Endothelial cell of umbilical vein (primary cell): ENCODE measurements around the gene POU1F1.

Experiments used
- EZH2 ChIP-seq: IDR thresholded peaks from 2 replicates; pipeline ENCODE4 v1.6.1; 2012; ENCODE audit warnings: borderline replicate concordance, low read depth, mild to moderate bottlenecking, moderate library complexity, low read length, inconsistent platforms; ENCODE audit not compliant: severe bottlenecking
- JUN ChIP-seq: IDR thresholded peaks from 2 replicates; pipeline ENCODE4 v1.6.1; 2011; ENCODE audit warnings: borderline replicate concordance, low read depth; ENCODE audit not compliant: insufficient read length, insufficient read depth
- MYC ChIP-seq: IDR thresholded peaks from one replicate; pipeline ENCODE4 v1.6.1; 2011; ENCODE audit warnings: mild to moderate bottlenecking, low read depth, low read length
- POLR2A ChIP-seq: IDR thresholded peaks from 2 replicates; pipeline ENCODE4 v1.6.1; 2012; ENCODE audit warnings: low read depth, mild to moderate bottlenecking, control low read depth, low read length
- TF ChIP-seq, protein P1 (sequence below), 2 donors: IDR thresholded peaks; 1 replicate in 1 of 2; 2 replicates in 1 of 2; pipeline ENCODE4 v1.5.1; 2011; ENCODE audit warnings: low read length in 2 of 2, mild to moderate bottlenecking in 2 of 2, moderate library complexity in 2 of 2, control low read depth in 1 of 2, inconsistent platforms in 1 of 2, low read depth in 1 of 2; ENCODE audit not compliant: insufficient read depth in 1 of 2; ENCODE audit errors: extremely low read depth in 1 of 2

DNA sequence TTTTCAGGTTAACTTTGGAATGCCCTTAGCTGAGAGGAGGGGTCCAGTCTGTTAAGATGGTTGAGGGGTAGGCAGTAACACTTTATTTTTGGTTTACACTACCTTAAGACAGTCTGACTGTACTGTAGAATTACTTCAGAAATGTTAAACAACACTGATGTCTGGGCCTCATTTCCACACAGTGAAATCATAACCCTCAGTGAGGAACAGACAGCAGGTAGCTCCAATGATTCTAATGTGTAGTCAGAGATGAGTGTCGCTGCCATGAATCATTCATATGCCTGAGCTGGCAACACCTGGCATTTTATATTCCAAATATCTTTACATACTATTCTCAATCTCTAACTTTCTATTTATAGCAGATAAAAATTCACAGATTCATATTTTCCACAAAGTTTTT lies 37.3 kb upstream of the POU1F1 start:
- TF ChIP-seq, protein P1, sequence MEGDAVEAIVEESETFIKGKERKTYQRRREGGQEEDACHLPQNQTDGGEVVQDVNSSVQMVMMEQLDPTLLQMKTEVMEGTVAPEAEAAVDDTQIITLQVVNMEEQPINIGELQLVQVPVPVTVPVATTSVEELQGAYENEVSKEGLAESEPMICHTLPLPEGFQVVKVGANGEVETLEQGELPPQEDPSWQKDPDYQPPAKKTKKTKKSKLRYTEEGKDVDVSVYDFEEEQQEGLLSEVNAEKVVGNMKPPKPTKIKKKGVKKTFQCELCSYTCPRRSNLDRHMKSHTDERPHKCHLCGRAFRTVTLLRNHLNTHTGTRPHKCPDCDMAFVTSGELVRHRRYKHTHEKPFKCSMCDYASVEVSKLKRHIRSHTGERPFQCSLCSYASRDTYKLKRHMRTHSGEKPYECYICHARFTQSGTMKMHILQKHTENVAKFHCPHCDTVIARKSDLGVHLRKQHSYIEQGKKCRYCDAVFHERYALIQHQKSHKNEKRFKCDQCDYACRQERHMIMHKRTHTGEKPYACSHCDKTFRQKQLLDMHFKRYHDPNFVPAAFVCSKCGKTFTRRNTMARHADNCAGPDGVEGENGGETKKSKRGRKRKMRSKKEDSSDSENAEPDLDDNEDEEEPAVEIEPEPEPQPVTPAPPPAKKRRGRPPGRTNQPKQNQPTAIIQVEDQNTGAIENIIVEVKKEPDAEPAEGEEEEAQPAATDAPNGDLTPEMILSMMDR (IDR thresholded peaks at IDR 0.05; ENCODE audit: extremely low read depth in 1 of 2, insufficient read depth in 1 of 2, low read depth in 1 of 2, low read length in 2 of 2): no peak
- no peak for TF ChIP-seq POLR2A
- TF ChIP-seq JUN: no peak
- TF ChIP-seq EZH2: no peak
- no peak for TF ChIP-seq MYC
